Midbrain (tissue), 1 donor: Measurements from ENCODE around the gene CPNE2.

ENCODE experiments used
- DNase-seq: peaks from one replicate; lab custom pipeline; 2025; lab: John Stamatoyannopoulos, UW

Gene CPNE2

GRCh38 chr16:57194512-57194911, 102.1 kb downstream of the CPNE2 start:
- DNase-seq, result no peak

GRCh38 chr16:57196286-57196685, 103.9 kb downstream of the CPNE2 start:
- peak; percentile 62 for DNase-seq

- no peak for DNase-seq
These were observed 104.4 kb downstream of the CPNE2 start for GRCh38 chr16:57196753-57197152.
